ENCODE measurements around the gene KRT13. TPM values are rescaled to one million over a fixed set of nuclear protein-coding genes. Genes with fewer than 3 reads are reported as not detected.

KRT13 gene
- total and polyA plus RNA-seq, 2 experiments from 2014 or later, result 8.1 to 24.8 TPM

GRCh38 chr17:41532947-41533570 lies 27.6 kb upstream of the KRT13 start:
- WGBS (ENCODE audit: low lambda C conversion rate, missing lambda C conversion rate), result 86% methylated on average over 9 of the region's 9 CpGs
- H3K27me3 ChIP-seq, result no peaks in the 10 kb centered on the region

GRCh38 chr17:41531993-41532392 lies 26.6 kb upstream of the KRT13 start:
- Histone ChIP-seq H3K36me3 (replicated peaks; ENCODE audit: insufficient read depth, low read depth) (no peaks in the 10 kb centered on the region), H3K4me3 (no peak overlapping the region), H3K27me3 (no peaks in the 10 kb centered on the region), H3K4me1 (ENCODE audit: insufficient read depth) (peaks cover 37% of the 10 kb centered on the region), H4K20me1 (ENCODE audit: insufficient read depth, poor library complexity, severe bottlenecking) (peaks cover 9% of the 10 kb centered on the region), H3K4me2 (no peak overlapping the region), H3K9me2 (replicated peaks; ENCODE audit: insufficient read depth) (no peaks in the 10 kb centered on the region), H3K9me3 (ENCODE audit: low read depth) (no peaks in the 10 kb centered on the region), H3K27ac (no peak overlapping the region), H2AFZ (no peak overlapping the region), H3K79me2 (peaks cover 10% of the 10 kb centered on the region)
- DNase-seq (ENCODE audit: low spot score), result no peak
- TF ChIP-seq EZH2 (IDR thresholded peaks at IDR 0.05; ENCODE audit: borderline replicate concordance), result no peak
- TF ChIP-seq CTCF (IDR thresholded peaks at IDR 0.05; ENCODE audit: poor library complexity), result no peak
- TF ChIP-seq EZH2phosphoT487 (IDR thresholded peaks at IDR 0.05; ENCODE audit: low read depth, severe bottlenecking, unreplicated experiment), result no peak
- 86% methylated on average over 1 of the region's 1 CpG for WGBS (ENCODE audit: low lambda C conversion rate, missing lambda C conversion rate)

More at GRCh38 chr17:41532947-41533570, 27.6 kb upstream of the KRT13 start:
- H3K9me2 ChIP-seq (replicated peaks; ENCODE audit: insufficient read depth), result no peaks in the 10 kb centered on the region
- no peak overlapping the region for H3K4me3 ChIP-seq
- no peak for DNase-seq (ENCODE audit: low spot score)
- H3K4me1 ChIP-seq (ENCODE audit: insufficient read depth), result peaks cover 39% of the 10 kb centered on the region
- no peak overlapping the region for H3K4me2 ChIP-seq
- no peaks in the 10 kb centered on the region for H3K79me2 ChIP-seq
- H4K20me1 ChIP-seq (ENCODE audit: insufficient read depth, poor library complexity, severe bottlenecking), result no peaks in the 10 kb centered on the region
- H2AFZ ChIP-seq, result no peak overlapping the region
- H3K9me3 ChIP-seq (ENCODE audit: low read depth), result no peaks in the 10 kb centered on the region
- H3K36me3 ChIP-seq (replicated peaks; ENCODE audit: insufficient read depth, low read depth), result no peaks in the 10 kb centered on the region
- H3K27ac ChIP-seq, result no peak overlapping the region
- TF ChIP-seq CTCF (IDR thresholded peaks at IDR 0.05; ENCODE audit: poor library complexity), result no peak
- TF ChIP-seq EZH2phosphoT487 (IDR thresholded peaks at IDR 0.05; ENCODE audit: low read depth, severe bottlenecking, unreplicated experiment), result no peak
- no peak for TF ChIP-seq EZH2 (IDR thresholded peaks at IDR 0.05; ENCODE audit: borderline replicate concordance)

GRCh38 chr17:41530062-41531048 lies 24.9 kb upstream of the KRT13 start:
- 43% methylated on average over 8 of the region's 8 CpGs for WGBS (ENCODE audit: low lambda C conversion rate, missing lambda C conversion rate)
- H3K4me2 ChIP-seq, result peak overlapping the region; percentile 78
- H3K27ac ChIP-seq, result peak overlapping the region; percentile 92
- no peak overlapping the region for H2AFZ ChIP-seq
- no peaks in the 10 kb centered on the region for H3K36me3 ChIP-seq (replicated peaks; ENCODE audit: insufficient read depth, low read depth)
- TF ChIP-seq EZH2phosphoT487 (IDR thresholded peaks at IDR 0.05; ENCODE audit: low read depth, severe bottlenecking, unreplicated experiment) (no peak), EZH2 (IDR thresholded peaks at IDR 0.05; ENCODE audit: borderline replicate concordance) (no peak), CTCF (IDR thresholded peaks at IDR 0.05; ENCODE audit: poor library complexity) (no peak)
- H3K4me1 ChIP-seq (ENCODE audit: insufficient read depth), result peaks cover 27% of the 10 kb centered on the region
- H3K4me3 ChIP-seq, result no peak overlapping the region
- H3K9me2 ChIP-seq (replicated peaks; ENCODE audit: insufficient read depth), result no peaks in the 10 kb centered on the region
- H3K9me3 ChIP-seq (ENCODE audit: low read depth), result no peaks in the 10 kb centered on the region
- peaks cover 21% of the 10 kb centered on the region for H3K79me2 ChIP-seq
- H4K20me1 ChIP-seq (ENCODE audit: insufficient read depth, poor library complexity, severe bottlenecking), result peaks cover 19% of the 10 kb centered on the region
- DNase-seq (ENCODE audit: low spot score), result peak; percentile 91
- H3K27me3 ChIP-seq, result no peaks in the 10 kb centered on the region

All from hepatocyte (in vitro differentiated cells).